Progenitor cell of endocrine pancreas (in vitro differentiated cells): ENCODE data around the gene ADARB1. TPM values are rescaled to one million over a fixed set of nuclear protein-coding genes. Genes with fewer than 3 reads are reported as not detected.
"Not testable (repeated sequence)": the region's sequence is repeated elsewhere in the genome, so short reads cannot be mapped to it uniquely, and the experiment has no call there.

ENCODE experiments used
- DNase-seq: peaks from one replicate; pipeline ENCODE4 v3.0.0; 2021; ENCODE audit warnings: low spot score; ENCODE audit not compliant: unreplicated experiment
- H3K27ac Mint-ChIP-seq: 2 replicates; pipeline ENCODE4 v1.8.0; 2021; ENCODE audit warnings: mild to moderate bottlenecking, moderate library complexity, mixed read lengths
- H3K27me3 Mint-ChIP-seq: 2 replicates; pipeline ENCODE4 v1.8.0; 2021; ENCODE audit warnings: mixed read lengths
- H3K36me3 Mint-ChIP-seq: 2 replicates; pipeline ENCODE4 v1.8.0; 2022; ENCODE audit warnings: mixed read lengths; ENCODE audit not compliant: insufficient read depth
- H3K4me1 Mint-ChIP-seq: 2 replicates; pipeline ENCODE4 v1.8.0; 2021; ENCODE audit warnings: low read depth, mixed read lengths
- H3K4me3 Mint-ChIP-seq: 2 replicates; pipeline ENCODE4 v1.8.0; 2021; ENCODE audit warnings: low read depth, mild to moderate bottlenecking, moderate library complexity, mixed read lengths
- H3K9me3 Mint-ChIP-seq: 2 replicates; pipeline ENCODE4 v1.8.0; 2021; ENCODE audit warnings: low read depth, mixed read lengths
- CTCF ChIP-seq: fragments of 200-600 bp; sonication (generic); IDR thresholded peaks from one replicate; pipeline ENCODE4 v1.5.0; 2021; ENCODE audit warnings: antibody characterized with exemption, mild to moderate bottlenecking; ENCODE audit not compliant: unreplicated experiment
- total RNA-seq: library from RNA; stranded (reverse); gene quantifications from 2 replicates; pipeline ENCODE4 v1.2.1, GENCODE V29; 2021

ADARB1 gene
- total RNA-seq, 1 donor from 2014 or later, result 19.1 TPM

GRCh38 chr21:45139473-45139872 lies 65.1 kb downstream of the ADARB1 start:
- Mint-ChIP-seq H3K27ac (peak overlapping the region; percentile 6), H3K4me1 (peaks cover 1% of the 10 kb centered on the region), H3K36me3 (no peaks in the 10 kb centered on the region), H3K4me3 (no peak overlapping the region), H3K9me3 (no peaks in the 10 kb centered on the region), H3K27me3 (no peaks in the 10 kb centered on the region)
- TF ChIP-seq CTCF, result no peak
- no peak for DNase-seq

GRCh38 chr21:45140346-45140940 lies 66.1 kb downstream of the ADARB1 start:
- H3K9me3 Mint-ChIP-seq, result no peaks in the 10 kb centered on the region

GRCh38 chr21:45140944-45141343 lies 66.6 kb downstream of the ADARB1 start:
- H3K4me3 Mint-ChIP-seq, H3K27me3 Mint-ChIP-seq, DNase-seq, H3K4me1 Mint-ChIP-seq, H3K9me3 Mint-ChIP-seq, H3K27ac Mint-ChIP-seq, H3K36me3 Mint-ChIP-seq: not testable (repeated sequence)

More at GRCh38 chr21:45140346-45140940, 66.1 kb downstream of the ADARB1 start:
- peak; percentile 89 for TF ChIP-seq CTCF
- DNase-seq, result peak; percentile 69
- Mint-ChIP-seq H3K4me3 (no peak overlapping the region), H3K4me1 (peaks cover 1% of the 10 kb centered on the region), H3K36me3 (no peaks in the 10 kb centered on the region), H3K27me3 (no peaks in the 10 kb centered on the region), H3K27ac (peak overlapping the region; percentile 48)

GRCh38 chr21:45141507-45141906 lies 67.1 kb downstream of the ADARB1 start:
- H3K4me3 Mint-ChIP-seq, result no peak overlapping the region
- H3K36me3 Mint-ChIP-seq, result no peaks in the 10 kb centered on the region
- TF ChIP-seq CTCF, result no peak
- no peak overlapping the region for H3K27ac Mint-ChIP-seq
- H3K27me3 Mint-ChIP-seq, result no peaks in the 10 kb centered on the region
- DNase-seq, result no peak
- peaks cover 1% of the 10 kb centered on the region for H3K4me1 Mint-ChIP-seq
- H3K9me3 Mint-ChIP-seq, result no peaks in the 10 kb centered on the region

GRCh38 chr21:45142469-45143308 lies 68.3 kb downstream of the ADARB1 start:
- H3K4me3 Mint-ChIP-seq, result no peak overlapping the region
- H3K4me1 Mint-ChIP-seq, result peaks cover 1% of the 10 kb centered on the region
- no peak overlapping the region for H3K27ac Mint-ChIP-seq
- DNase-seq, result no peak
- no peaks in the 10 kb centered on the region for H3K9me3 Mint-ChIP-seq
- no peaks in the 10 kb centered on the region for H3K27me3 Mint-ChIP-seq
- H3K36me3 Mint-ChIP-seq, result no peaks in the 10 kb centered on the region
- TF ChIP-seq CTCF, result no peak
